Caki2 (cell line): ENCODE data around the gene BRAT1. TPM values are rescaled to one million over a fixed set of nuclear protein-coding genes. Genes with fewer than 3 reads are reported as not detected.

ENCODE experiments used
- DNase-seq: peaks from one replicate; pipeline ENCODE4 v3.0.0-alpha.2; 2015; ENCODE audit warnings: low read depth
- in situ Hi-C: cut with HindIII; loops from 2 replicates; pipeline ENCODE4 v1.10.0; 2016; ENCODE audit warnings: low sequenced_read_pairs, low pct_unique_long_range_greater_than_20kb, mixed read lengths
- total RNA-seq: library from RNA; depleted of rRNA; stranded (reverse); fragments of >200 nt; shearing (Covaris generic); gene quantifications from 2 replicates; pipeline ENCODE4 v1.2.3, GENCODE V29; 2014; ENCODE audit warnings: low replicate concordance

The BRAT1 gene
- total RNA-seq, 1 experiment from 2014 or later, result 60.7 TPM

DNA sequence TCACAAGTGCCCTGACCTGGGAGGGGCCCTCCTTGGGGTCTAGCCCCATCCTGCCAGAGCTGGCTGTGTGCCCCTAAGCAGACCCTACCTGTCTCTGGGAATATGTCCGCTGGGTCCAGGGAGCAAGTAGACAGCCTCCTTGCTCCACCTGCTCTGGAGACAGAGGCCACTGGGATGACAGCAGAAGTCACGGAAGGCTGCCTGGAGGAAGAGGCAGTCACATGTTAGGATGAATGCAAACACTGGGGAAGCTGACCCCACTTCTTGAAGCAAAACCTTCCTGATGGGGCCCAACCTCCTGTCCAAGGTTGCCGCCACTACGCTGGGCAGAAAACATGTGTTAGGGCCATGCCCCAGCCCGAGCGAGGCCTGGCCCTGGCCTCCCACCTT is 47.4 kb downstream of the BRAT1 start:
- in situ Hi-C loops, result no loop called here
- DNase-seq, result no peak

GRCh38 chr7:2507208-2507916 is 48.0 kb downstream of the BRAT1 start:
- DNase-seq, result no peak
- in situ Hi-C loops, result no loop called here

- no peak for DNase-seq
- in situ Hi-C loops, result no loop called here
These were observed 49.9 kb downstream of the BRAT1 start for GRCh38 chr7:2505401-2505800.

DNA sequence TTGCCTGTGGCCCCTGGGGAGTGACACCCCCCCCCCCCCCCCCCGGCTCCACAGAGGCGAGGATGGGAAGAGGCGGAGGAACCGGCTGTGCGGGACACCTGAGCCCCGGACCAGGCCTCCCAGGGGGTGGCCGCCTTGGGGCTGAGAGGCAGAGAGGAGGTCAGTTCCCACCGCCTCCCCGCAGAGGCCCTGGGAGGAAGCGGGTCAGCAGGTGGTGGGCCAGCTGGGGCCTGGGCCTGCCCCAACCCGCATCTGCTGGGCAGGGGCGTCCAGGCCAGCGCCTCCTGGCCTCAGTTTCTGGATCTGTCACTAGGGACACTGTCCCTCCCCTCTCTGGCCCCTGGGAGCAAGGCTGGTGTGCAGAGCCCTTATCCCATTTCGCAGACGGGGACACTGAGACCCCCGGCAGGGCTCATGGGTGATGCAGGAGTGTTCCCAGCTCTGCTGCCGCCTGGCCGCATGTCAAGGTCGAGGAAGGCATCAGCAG is 50.4 kb downstream of the BRAT1 start:
- DNase-seq, result no peak
- in situ Hi-C loops, result no loop called here

DNA sequence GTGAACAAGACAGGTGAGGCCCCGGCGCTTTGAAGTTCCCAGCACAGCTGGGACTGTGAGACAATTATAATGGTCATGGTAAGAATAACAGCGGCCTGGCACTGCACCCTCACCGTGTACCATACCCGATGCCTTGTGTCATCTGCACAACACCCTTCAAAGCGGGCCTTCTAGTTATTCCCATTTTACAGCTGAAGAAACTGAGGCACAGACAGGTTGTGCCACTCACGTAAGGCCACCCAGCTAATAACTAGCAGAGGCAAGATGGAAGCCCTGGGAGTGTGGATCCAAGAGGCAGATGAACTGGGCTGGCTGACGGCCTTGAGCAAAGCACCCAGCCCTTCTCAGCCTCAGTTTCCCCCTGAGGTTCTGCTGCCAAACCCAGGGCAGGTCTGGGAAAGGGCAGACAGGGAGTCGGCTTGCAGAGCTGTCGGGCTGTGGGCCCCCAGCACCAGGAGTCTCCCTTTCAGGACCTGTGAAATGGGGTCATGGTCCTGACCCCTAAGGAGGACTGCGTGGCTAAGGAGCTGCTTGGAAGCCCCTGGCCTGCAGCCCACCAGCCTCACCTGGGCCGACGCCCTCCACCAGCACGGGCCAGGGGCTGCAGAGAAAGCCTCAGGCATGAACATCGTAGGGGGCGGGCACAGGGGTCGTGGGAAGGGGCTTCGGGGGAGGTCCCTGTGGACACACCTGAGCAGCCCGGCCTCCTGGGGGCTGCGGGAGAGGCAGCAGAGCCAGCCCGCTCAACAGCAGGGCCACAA is 51.0 kb downstream of the BRAT1 start:
- no peak for DNase-seq
- in situ Hi-C loops, result no loop called here

DNA sequence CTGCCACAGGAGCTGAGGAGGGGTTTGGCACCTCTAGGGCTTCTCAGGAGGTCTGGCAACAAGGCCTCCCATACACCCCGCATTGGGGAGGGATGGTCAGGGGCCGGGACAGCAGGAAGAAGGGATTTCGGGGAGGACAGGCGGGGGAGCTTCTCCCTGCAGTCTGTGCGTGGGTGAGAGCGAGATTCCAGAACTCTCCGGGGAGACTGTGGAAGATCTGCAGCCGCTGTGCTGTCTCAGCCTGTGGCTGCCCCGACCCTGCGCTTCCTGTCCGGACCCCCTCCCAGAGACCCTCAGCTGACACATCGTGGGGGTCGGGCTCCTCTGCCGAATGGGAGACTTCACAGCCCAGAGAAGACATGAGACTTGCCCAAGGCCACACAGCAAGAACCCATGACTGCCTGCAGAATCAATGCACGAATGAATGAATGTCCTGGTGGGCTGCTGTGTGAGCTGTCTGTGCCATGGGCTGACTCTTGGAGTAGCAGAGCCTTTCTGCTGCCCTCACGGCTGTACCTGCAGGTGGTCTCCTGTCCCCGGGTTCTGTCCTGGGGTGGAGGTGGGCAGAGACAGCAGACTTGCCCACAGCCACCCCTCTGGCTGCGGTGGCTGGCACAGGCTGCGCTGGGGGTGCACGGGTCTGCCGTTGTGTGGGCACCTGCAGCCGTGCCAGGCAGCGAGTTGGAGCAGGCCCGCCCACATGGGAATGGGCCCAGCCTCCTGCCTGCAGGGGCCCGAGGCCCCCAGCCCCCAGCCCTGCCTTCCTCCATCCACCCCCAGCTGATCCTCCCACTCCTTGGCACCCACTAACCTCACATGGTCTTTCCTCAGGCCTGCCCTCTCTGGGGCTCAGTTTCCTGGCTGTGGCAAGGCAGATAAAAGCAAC is 52.0 kb downstream of the BRAT1 start:
- DNase-seq, result no peak
- in situ Hi-C loops, result no loop called here

DNA sequence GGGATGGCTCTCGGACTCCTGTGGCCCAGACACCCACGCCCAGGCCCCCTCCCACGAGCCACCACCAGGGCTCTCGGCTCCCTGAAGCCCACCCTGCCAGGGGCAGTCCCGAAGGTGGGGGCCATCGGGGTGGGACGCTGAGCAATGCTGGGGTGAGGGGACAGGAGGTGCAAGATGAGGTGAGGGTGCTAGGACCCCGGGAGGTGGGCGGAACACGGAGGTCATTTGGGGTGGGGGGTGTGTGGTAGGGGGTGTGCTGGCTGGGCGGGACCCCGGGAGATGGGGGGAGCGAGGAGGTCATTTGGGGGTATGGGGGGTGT is 52.7 kb downstream of the BRAT1 start:
- in situ Hi-C loops, result no loop called here
- DNase-seq, result no peak

DNA sequence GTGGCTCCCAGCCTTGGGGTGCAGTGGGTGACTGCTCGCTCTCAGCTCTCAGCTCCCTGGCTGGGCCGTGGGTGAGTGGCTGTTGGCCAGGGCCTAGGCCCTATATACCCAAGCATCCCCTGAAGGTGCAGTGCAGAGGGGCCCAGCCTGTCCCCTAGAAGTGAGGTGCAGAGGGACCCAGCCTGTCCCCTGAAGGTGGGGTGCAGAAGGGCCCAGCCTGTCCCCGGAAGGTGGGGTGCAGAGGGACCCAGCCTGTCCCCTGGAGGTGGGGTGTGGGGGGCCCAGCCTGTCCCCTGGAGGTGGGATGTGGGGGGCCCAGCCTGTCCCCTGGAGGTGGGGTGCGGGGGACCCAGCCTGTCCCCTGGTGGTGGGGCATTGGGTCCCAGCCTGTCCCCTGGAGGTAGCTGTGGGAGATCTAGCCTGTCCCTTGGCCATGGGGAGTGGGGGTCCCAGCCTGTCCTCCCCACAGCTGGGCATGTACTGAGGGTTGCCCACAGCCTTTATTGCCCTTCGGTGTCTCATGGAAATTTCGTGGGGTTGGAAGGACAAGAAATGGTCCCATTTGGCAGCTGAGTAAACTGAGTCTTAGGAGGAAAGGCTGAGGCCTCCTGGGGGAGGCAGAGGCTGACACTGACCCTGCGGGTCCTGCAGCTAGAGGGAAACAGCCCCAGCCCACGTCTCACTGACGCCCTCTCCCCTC is 53.2 kb downstream of the BRAT1 start:
- in situ Hi-C loops, result no loop called here
- no peak for DNase-seq

DNA sequence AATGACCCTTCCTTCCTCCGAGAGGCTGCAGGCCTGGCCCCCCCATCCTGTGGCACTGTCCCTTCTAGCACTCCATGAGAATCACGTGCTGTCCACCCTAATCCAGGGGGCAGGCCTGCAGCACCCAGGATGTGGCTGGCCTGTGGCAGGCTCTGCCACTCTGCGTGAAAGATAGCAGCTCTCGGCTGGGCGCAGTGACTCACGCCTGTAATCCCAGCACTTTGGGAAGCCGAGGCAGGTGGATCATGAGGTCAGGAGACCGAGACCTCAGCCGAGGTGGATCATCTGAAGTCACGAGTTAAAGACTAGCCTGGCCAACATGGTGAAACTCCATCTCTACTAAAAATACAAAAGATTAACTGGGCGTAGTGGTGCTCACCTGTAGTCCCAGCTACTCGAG is 54.6 kb downstream of the BRAT1 start:
- DNase-seq, result no peak
- in situ Hi-C loops, result no loop called here

GRCh38 chr7:2499719-2500430 is 55.4 kb downstream of the BRAT1 start:
- in situ Hi-C loops, result no loop called here

DNA sequence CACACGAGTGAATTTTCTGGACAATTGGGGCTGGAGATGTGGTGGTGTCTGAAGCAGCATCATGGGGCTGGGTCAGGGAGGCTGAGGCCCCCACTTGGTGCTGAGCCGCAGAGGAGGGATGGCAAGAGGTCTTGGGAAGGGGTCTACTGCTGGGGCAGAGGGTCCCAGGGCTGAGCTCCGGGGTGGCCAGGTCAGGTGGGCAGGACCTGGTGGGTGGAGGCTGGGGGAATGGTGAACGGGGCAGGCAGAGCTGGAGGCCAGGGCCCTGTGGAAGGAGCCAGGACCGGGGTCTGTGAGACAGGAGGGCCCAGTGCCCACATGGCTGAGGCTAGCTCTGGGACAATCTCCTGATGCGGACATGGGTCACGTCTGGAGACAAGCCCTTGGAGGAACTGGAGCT is 56.1 kb downstream of the BRAT1 start:
- in situ Hi-C loops, result no loop called here

More at GRCh38 chr7:2499719-2500430, 55.4 kb downstream of the BRAT1 start:
- no peak for DNase-seq

DNA sequence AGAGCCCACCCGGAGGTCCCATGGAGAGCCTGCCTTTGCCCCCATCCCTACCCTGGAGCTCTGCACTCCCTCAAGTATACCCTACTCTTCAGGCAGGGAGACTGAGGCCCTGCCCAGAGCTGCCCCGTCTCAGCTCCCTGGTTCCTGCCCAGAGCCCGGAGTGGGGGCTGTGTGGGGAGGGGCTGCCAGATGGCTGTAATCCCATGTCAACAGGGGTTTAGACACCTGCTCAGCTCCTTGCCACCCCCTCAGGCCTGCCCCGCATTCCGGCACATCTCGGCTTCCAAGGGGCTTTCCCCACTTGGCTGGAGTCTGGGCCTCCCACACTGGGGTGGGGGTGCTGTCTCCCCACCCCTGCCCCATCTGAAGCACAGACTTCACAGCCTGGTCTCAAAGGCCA is 56.6 kb downstream of the BRAT1 start:
- DNase-seq, result no peak
- in situ Hi-C loops, result no loop called here

More for the DNA sequence above, 56.1 kb downstream of the BRAT1 start:
- DNase-seq, result no peak

GRCh38 chr7:2497500-2498336 is 57.6 kb downstream of the BRAT1 start:
- in situ Hi-C loops, result no loop called here
- DNase-seq, result no peak

- in situ Hi-C loops, result no loop called here
- DNase-seq, result no peak
These were observed 58.3 kb downstream of the BRAT1 start for GRCh38 chr7:2497065-2497464.

GRCh38 chr7:2496375-2496774 is 58.9 kb downstream of the BRAT1 start:
- in situ Hi-C loops, result no loop called here
- no peak for DNase-seq

- in situ Hi-C loops, result no loop called here
- no peak for DNase-seq
These were observed 59.7 kb downstream of the BRAT1 start for GRCh38 chr7:2495418-2496299.
